Hematopoietic multipotent progenitor cell treated with erythropoietin and hydrocortisone succinate and interleukin-3 and kit ligand, for 17 days (in vitro differentiated cells): Measurements from ENCODE around the gene USP12.

Experiments
- DNase-seq: peaks from one replicate; pipeline ENCODE4 v3.0.0-alpha.2; 2015; ENCODE audit warnings: low spot score

The USP12 gene

DNA sequence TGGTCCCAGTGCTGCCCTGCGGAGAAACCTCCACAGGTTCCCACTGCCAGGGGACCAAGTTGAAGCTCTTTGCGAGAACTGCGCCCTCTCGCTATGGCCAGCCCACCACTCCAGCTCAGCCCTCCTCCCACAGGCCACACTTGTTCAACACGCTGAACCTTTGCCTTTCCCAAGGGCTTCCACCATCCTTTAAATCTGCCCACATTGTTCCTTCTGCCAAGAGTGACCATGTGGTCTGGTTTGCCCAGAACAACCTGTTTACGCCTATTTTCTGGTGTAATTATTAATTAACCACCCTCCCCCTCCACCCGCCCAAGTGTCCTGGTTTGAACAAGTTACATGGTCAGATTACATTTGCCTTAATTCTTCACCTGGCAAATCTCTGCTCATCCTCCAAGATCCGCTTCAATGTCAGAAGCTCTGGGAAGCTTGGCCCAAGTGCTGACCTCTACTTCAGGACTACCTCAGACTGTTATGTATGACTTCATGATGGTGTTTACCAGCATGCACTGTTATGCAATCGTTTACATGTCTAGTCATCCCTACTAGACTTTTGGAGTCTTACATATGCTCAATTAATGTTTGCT lies 12.0 kb upstream of the USP12 start:
- no peak for DNase-seq

DNA sequence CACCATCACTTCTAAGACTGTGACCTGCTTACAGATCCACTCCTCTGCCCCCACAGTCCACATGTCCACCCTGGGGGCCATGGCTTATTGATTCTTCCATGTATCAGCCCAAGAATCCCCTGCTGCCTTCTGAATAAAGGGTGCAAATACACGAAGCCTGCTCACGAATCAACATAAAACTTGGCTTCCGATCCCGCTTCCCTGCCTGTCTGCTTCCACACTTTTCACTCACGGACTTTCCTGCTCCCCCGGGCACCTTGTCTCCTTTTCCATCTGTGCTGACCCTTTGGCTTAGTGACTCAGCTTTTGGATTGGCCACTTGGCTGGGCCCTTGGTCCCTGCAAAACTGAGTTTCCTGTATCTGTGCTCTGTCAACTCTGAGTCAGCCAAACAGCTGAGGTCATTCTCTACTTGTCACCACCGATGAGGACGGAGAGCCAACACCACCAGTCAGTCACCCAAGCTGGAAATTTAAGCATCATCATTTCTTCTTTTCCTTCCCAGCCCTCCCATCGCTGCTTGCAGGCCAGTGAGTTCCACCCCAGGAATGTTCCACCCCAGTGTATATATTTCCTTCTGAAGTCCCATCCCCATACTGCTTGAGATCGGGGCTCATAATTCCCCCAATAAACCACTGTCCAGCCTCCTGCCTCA lies 11.4 kb upstream of the USP12 start:
- DNase-seq = peak; percentile 63

DNA sequence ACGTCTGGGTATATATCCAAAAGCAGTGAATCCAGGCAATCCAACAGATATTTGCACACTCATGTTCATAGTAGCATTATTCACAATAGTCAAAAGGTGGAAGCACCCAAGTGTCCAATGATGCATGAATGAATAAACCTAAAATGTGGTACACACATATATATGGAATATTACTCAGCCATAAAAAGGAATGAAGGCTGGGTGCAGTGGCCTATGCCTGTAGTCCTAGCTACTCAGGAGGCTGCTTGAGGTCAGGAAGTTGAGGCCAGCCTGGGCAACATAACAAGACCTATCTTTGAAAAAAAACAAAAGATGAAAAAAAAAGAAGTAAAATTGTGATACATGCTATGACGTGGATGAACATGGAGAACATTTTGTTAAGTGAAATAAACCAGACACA lies 10.4 kb upstream of the USP12 start:
- no peak for DNase-seq

GRCh38 chr13:27177852-27178251 lies 6.2 kb upstream of the USP12 start:
- DNase-seq = no peak

DNA sequence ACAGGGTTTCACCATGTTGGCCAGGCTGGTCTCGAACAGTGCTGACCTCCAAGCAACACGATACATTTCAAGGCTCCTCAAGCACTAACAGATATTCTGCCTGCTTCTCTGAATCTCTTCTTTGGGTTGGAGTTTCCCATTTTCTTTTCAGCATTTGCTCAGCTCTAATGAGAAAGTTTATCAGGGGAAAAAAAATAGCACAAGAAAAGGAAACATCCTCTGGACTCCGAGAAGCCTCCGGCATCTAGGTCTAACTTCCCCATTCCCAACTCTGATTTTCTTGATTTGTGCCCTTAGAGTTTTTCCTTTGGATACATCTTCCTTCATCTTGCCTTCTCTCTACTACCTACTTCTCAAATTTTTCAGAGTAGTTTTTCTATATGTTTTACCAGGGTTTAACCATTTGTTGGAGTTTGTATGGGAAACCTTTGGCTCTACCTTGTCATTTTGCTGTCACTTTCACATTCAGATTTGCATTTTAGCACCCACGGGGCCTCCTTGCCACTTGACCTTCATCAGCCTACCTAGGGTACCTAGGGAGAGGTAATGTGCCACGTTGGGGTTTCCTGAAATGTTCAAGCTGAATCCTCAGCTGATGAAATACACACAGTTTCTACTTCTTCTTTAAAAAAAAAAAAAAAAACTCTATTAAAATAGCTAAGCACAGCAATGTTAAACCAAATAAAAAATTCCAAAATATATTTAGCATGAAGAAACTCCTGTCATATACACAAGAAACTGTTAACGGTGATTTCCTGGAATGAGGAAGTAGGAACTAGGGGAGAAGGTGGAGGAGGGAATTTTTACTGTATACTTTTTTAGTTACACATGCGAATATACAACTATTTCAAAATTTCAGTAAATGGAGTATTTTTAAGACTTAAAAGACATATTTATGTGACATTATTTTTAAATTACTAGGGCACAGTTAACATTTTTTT lies 5.1 kb upstream of the USP12 start:
- DNase-seq = no peak

DNA sequence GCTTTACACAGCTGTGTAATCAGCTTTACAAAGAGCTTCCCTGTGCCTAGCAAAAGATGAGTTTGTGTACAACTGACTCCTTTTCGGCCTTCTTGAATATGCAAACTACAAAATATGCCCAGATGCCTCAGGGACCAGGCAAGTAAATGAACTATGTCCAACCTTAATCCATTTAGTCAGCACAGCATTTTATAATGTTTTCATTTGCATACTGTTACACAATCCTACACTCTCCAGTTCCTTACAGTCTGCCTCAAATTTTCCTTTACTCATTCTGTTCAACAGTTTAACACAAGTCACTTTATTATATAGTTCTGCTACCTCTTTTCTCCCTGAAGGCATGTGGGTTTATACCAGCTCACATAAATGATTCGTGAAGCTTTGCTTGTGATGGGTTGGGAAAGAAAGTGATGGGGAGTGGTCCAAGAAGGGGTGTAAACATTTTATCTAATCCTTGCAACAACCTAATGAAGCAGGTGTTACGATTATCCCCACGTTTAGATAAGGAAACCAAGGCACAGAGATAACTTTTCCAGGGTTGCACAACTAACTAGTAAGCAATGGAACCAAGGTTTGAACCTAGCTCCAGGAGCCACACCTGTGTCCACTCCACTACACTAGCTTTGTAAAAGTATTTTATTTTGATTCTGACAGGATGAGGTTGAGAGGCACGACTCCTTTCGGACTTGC lies 3.3 kb upstream of the USP12 start:
- DNase-seq = peak; percentile 33

- DNase-seq = no peak
These were observed 858 bp upstream of the USP12 start for GRCh38 chr13:27172495-27172842.

DNA sequence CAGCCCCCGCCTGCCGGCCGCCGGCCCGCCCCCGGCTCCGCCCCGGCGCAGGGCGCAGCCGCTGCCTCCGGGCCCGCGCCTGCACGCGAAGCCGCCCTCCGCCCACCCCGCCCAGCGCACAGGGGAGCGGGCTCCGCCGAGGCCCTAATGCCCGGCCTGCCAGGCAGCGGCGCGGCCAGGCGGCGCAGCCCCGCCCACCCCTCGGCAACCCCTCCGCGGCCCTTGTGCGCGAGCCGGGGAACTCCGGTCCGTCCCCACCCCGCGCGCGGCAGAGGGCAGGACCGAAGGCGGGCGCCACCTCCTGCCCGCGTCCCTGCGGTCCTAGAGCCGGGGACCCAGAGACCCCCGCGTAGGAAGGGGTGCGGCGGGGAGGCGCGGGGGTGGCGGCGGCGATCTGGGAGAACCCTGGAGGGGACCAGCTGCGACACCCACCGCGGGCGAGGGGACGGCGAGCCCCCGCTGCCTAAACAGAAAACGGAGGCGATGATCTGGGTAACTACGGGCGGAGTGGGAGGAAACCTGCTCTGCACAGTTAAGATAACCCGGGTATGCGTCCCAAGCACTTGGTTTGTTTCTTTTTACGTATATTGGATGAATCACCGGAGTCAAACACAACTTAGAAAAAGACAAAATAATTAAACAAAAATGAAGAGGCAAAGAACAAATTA lies 350 bp upstream of the USP12 start:
- peak; percentile 91 for DNase-seq

DNA sequence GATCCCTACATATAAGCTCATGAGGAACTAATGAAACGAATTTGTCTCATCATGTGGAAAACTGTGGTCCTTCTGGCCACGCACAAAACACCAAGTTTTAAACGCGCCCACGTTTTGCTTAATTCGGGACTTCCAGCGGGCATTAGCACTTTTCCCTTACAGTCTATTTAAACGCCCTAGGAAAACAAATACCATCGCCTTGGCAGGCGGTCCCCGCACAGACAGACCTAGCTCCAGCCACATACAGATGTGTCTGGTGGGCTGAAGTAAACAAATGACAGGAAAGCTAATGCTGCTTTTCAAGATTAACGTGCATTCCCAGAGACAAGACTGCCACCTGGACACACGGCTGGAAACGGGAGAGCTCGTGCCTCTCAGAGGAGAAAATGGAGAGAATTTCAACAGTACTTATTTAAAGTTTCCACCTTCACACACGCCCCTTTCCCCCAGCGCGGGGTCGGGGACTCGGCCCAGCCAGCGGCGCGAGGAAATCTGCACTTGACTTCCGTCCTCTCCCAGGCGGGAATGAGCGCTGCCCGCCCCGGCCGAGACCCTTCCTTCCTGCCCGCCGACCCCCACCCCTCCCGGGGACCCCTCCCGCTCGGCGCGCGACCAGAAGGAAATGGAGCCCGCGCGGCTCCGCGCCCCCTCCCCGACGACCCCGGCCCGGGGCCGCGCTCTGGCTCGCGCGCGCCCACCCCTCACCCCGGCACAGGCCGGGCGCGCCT lies 931 bp downstream of the USP12 start:
- peak; percentile 83 for DNase-seq

GRCh38 chr13:27170221-27170515 lies 1.4 kb downstream of the USP12 start:
- DNase-seq = no peak

GRCh38 chr13:27168906-27169657 lies 2.5 kb downstream of the USP12 start:
- peak; percentile 67 for DNase-seq

GRCh38 chr13:27168086-27168485 lies 3.5 kb downstream of the USP12 start:
- DNase-seq = peak; percentile 75

GRCh38 chr13:27166313-27166712 lies 5.3 kb downstream of the USP12 start:
- peak; percentile 35 for DNase-seq

- DNase-seq = no peak
These were observed 9.6 kb downstream of the USP12 start for GRCh38 chr13:27161980-27162379.

DNA sequence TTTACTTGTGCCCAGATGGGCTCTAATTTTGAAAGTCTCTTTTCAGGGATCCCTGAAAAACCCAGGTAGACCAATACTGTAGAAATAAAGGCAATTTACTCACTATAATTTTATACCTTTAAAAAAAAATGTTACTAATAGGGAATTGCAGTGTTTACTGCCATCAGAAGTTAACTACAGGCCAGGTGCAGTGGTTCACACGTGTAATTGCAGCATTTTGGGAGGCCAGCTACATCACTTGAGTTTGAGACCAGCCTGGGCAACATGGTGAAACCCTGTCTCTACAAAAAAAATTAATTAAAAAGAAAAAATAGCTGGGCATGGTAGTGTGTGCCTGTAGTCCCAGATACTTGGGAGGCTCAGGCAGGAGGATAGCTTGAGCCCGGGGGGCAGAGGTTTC lies 10.2 kb downstream of the USP12 start:
- DNase-seq = no peak

DNA sequence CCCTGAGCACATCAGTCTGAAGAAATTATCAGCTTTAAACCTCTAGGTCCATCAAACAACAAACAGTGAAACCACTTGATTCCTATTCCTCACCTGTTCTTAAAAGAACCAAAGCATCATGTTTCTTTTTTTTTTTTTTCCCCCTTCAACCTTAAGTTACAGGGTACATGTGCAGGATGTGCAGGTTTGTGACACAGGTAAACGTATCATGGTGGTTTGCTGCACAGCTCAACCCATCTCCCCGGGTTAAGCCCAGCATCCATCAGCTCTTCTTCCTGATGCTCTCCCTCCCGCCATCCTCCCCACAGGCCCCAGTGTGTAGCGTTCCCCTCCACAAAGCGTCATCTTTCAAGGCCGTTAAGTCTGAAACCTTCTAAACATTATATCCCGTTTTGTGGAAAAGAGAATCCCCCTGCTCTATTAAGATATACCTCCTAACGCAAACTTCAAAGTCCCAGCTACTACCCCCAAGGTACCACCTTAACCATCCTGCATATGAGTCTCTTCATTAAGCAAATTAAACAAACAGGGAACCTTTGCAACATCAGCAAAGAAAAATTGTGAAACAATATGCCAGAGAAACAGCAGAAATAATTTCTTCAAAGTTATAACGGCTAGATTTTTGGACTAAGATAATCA lies 10.8 kb downstream of the USP12 start:
- DNase-seq = no peak

DNA sequence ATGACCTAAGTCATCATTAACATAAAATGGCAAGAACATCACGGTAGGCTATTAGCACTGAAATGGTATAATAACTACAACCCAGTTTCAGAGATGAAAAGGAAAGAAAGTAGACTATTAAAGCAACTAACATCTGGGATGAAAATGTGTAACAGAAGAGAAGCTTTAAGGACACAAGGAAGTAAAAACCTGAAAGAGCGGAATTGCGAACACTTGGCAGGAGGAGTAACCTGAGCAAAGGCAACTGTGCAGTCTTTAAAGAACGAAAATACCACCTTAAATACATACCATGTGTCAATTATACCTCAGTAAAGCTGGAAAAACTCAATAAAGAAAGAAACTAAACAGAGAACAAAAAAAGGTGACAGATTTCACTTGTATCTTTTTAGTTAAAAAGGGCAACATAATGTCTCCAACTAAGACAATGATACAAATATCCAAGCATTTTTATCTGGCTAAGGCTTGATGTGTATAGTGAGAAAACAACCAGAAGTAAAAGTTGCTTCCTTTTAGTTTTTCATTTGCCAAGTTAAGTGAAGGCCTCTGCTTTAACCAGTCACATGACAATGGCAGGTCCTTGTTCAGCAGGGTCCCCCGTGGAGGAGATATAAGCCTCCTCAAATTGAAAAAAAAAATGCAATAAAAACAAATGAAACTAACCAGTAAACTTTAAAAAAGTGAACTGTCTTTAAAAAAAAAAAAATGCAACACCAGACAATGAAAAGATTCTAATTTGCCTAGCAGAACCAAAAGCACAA lies 11.6 kb downstream of the USP12 start:
- DNase-seq = no peak

DNA sequence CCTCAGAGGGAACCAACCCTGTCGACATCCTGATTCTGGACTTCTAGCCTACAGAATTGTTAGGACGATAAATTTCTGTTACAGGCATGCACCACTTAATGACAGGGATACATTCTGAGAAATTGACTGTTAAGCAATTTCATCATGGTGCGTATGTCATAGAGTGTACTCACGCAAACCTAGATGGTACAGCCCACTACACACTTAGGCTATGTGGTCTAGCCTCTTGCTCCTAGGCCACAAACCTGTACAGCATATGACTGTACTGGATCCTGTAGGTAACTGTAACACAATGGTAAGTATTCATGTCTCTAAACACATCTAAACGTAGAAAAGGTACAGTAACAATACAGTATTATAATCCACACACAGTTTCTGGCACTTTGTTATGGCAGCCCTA lies 13.3 kb downstream of the USP12 start:
- no peak for DNase-seq

GRCh38 chr13:27151798-27152599 lies 19.6 kb downstream of the USP12 start:
- no peak for DNase-seq
